ELR (cell line): ENCODE data around the gene EVPLL.
"Not testable (repeated sequence)": the region's sequence is repeated elsewhere in the genome, so short reads cannot be mapped to it uniquely, and the experiment has no call there.

ENCODE experiments used
- DNase-seq: peaks from one replicate; pipeline ENCODE4 v3.0.0-alpha.2; 2015; ENCODE audit warnings: low read depth

The EVPLL gene

GRCh38 chr17:18377437-18378204, at the start of gene EVPLL:
EVPLL (plus strand) TSS chr17:18377778; CDS start chr17:18380938, 3,160 bp downstream.
- DNase-seq = no peak

DNA sequence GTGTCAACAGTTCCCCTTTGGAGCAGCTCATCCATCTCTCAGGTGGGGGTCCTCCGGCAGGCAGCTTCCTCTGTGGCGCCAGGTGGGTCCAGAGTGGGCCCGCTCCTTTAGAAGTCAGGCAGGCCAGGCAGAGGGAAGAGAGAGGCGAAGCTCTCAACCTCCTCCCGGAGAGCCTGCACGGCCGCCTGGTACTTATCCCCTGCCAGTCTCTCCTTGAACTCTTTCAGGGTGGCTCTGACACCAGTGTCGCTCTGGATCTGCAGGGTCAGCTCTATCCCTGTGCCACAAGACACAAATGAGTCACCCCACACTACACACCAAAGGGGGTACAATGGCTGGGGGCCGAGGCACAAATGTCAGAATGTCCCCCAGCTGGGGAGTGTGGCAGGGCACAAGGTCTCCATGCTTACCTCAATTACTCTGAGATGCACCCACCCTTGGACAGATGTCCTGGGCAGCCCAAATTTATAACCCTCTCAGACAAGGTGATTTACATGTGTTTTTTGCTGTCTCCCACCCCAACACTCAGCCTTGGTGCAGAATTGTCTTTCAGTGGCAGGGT, 48.9 kb upstream of the EVPLL start:
- no peak for DNase-seq

DNA sequence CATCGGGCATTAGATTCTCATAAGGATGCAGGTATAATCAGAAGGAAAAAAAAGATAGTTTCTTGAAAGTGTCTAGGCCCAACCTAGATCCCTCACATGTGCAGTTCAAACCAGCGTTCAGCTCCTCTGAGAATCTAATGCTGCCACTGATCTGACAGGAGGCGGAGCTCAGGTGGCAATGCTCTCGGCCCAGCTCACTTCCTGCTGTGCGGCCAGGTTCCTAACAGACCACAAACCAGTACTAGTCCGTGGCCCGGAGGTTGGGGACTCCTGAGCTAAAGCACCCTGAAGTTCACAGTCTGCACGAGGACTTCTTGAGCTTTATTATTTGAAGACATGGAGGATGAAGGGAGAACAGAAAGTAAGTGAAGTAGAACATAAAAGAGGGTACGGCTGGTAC, 45.7 kb upstream of the EVPLL start:
- no peak for DNase-seq

DNA sequence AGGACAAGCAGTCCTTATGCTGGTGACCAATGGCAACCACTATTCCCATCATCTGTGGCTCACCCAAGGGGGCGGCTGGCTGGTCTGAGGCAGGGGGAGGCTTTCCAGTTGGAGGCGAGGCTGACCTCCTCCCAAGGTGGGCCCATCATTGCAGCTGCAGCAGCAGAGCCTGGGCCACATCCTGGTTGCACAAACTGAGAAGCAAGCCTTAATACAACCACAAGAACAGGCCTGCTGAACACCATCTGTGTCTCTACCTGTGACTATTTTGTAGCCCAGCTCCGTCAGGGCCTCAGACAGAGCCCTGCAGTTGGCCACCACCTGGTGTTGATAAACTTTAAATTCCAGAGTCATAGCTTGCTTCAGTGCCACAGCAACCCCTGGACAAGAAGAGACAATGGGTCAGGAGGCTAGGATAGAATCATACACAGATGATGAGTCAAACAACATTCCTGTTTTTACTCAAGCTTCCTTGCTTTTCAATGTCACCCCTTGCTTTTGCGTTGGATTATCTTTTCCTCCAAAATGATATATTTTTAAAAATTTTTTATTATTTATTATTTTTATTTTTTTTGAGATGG, 44.6 kb upstream of the EVPLL start:
- peak; percentile 30 for DNase-seq

DNA sequence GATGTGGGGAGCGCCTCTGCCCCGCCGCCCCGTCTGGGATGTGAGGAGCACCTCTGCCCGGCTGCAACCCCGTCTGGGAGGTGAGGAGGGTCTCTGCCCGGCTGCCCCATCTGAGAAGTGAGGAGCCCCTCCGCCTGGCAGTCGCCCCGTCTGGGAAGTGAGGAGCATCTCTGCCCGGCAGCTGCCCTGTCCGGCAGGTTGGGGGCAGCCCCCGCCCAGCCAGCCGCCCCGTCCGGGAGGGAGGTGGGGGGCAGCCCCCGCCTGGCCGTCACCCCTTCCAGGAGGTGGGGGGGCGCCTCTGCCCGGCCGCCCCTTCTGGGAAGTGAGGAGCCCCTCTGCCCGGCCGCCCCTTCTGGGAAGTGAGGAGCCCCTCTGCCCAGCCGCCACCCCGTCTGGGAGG, 39.4 kb upstream of the EVPLL start:
- not testable (repeated sequence) for DNase-seq

DNA sequence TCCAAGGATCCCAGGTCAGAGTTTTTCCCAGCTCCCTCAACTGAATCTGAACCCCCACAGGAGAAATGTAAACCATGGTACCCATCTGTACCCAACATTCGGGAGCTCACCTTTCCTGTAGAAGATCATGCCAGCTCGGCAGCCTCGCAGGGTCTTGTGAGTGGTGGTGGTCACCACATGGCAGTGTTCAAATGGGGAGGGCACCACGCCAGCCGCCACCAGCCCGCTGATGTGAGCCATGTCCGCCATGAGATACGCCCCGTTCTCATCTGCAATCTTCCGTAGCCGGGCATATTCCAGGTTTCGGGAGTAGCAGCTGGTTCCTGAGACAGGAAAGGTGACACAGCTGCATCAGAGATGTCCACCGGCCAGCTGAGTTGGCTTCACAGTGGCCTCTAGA, 37.6 kb upstream of the EVPLL start:
- no peak for DNase-seq

- no peak for DNase-seq
These were observed 33.6 kb upstream of the EVPLL start for GRCh38 chr17:18344021-18344420.

GRCh38 chr17:18353541-18353940, 24.0 kb upstream of the EVPLL start:
- DNase-seq = no peak

DNA sequence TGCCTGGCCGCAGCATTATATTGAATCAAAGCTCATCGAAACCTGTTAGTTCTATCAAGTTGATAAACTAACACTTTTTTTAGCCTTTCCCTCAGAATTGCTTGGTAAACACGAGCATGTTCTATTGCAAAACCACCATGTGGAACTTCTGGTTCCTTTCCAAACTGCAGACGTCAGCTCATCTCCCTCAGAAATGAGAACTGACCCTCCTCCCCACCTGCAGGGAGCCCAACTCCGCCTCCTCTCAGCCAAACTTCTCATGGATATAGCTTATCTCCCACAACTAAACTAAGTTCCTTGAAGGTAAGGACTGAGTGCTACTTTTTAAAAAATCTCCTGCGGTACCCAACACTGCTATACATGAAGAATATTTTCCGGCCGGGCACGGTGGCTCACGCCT, 21.0 kb upstream of the EVPLL start:
- DNase-seq = no peak

DNA sequence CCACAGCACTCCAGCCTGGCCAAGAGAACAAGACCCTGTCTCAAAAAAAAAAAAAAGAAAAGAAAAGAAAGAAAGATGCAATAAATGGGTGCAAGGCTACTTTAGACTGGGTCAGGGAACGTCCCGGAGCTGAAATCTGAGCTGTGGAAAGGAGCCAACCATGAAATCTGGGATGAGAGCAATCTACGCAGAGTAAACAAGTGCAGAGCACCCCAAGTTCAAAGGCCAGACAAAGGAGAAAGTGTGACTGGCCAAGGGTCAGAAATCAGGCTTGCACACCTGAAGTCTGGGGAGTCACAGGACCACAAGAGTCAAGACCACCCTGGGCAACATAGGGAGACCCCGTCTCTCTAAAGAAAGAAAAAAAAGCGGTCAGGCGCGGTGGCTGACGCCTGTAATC, 17.1 kb upstream of the EVPLL start:
- DNase-seq = no peak

- DNase-seq = no peak
These were observed 15.5 kb upstream of the EVPLL start for GRCh38 chr17:18361837-18362697.

- peak; percentile 42 for DNase-seq
These were observed 14.9 kb upstream of the EVPLL start for GRCh38 chr17:18362698-18363100.

DNA sequence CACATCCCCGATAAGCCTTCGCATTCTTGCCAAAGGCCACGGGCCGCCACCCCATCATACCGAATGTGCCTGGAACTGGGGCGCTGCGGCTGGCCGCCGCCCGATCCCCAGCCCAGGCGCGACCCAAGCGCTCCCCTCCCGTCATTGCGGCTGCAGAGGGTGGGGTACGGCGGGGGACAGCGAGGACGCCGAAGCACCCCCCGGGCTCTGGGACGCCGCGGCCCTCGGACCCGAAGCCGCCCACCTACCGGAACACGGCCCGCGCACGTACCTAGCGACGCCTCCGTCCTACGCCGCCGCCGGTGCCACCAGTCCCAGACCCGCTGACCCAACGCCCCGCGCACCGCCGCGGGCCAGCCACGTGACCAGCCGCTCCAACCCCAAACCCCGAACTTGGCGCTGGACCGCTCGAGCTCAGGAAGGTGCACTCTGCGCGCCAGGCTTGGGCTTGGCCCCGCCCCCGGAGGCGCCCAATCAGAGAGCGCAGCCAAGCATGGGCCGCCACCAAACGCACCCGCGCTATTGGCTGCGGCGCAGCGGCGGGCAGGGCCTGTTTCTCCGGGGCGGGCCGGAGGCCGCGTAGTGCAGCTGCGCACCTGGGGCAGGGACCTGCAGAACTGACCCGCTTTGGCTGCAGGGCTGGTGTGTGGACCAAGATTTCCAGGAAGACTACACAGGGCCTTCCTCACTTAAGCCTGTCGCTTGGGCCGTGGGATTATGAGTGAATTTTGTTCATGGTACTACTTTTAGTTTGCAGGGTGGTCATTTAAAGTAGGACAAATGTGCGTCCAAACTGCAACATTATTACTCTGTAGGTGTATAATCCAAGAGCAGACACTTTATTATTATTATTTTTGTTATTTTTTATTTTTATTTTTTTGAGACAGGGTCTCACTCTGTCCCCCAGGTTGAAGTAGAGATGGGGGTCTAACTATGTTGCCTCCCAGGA, 14.2 kb upstream of the EVPLL start, which contains the start of gene SHMT1:
Gene SHMT1, minus strand, starts transcription at position 450 of the 949 bp plus-strand sequence. CDS start 7,569 bp downstream, outside the sequence.
- peak; percentile 93 for DNase-seq

DNA sequence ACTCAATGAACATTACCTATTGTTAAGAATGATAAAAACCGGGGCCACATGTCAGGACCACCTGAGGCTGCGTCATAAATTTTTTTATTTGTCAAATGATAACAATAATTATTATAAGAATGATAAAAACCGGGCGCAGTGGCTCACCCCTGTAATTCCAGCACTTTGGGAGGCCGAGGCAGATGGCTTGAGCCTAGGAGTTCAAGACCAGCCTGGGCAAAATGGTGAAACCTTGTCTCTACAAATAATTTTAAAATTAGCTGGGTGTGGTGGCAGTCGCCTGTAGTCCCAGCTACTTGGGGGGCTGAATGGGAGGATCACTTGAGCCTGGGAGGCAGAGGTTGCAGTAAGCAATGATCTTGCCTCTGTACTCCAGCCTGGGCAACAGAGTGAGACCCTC, 13.4 kb upstream of the EVPLL start:
- no peak for DNase-seq

- peak; percentile 45 for DNase-seq
These were observed 8.6 kb upstream of the EVPLL start for GRCh38 chr17:18368946-18369345.

DNA sequence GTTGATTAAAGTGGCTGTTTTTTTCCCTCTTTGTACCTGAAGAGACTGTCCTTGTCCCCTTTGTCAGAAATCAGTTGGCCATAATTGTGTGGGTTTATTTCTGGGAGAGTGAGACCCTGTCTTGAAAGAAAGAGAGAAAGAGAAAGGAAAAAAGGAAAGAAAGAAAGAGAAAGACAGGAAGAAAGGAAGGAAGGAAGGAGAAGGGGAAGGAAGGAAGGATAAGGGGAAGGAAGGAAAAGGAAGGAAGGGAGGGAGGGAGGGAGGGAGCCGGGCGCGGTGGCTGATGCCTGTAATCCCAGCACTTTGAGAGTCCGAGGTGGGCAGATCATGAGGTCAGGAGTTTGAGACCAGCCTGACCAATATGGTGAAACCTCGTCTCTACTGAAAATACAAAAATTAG, 6.8 kb upstream of the EVPLL start:
- no peak for DNase-seq

DNA sequence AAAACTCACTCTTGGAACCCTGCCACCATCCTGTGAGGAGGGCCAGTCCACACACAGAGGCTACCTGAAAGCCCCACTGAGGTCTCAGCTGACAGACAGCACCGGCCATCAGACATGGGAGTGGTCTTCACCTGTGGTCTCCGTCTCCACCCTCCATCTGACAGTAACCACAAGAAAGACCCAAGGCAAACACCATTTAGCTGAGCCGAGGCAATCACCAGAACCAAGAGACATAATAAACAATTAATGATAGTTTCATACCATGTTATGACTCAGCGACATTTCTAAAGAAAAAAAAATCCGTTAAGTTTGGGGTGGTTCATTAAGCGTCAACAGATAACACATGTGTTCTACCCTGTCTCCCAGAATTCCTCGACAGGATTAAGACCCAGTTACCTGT, 6.1 kb upstream of the EVPLL start:
- no peak for DNase-seq

DNA sequence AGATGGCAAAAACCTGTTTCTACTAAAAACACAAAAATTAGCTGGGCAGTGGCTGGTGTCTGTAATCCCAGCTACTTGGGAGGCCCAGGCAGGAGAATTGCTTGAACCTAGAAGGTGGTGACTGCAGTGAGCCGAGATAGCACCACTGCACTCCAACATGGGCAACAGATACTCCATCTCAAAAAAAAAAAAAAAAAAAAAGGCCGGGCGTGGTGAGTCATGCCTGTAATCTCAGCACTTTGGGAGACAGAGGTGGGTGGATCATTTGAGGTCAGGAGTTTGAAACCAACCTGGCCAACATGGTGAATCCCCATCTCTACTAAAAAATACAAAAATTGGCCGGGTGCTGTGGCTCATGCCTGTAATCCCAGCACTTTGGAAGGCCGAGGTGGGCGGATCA, 4.4 kb upstream of the EVPLL start:
- DNase-seq = not testable (repeated sequence)

DNA sequence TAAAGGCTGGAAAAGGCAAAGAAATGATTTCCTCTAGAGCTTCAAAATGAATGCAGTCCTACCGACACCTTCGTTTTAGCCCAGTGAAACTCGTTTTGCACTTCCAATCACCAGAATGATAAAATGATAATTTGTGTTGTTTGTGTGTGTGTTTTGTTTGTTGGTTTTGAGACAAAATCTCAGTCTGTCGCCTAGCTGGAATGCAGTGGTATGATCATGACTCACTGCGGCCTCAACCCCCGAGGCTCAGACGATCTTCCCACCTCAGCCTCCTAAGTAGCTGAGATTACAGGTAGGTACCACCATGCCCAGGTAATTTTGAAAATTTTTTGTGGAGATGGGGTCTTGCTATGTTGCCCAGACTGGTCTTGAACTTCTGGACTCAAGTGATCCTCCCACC, 3.4 kb upstream of the EVPLL start:
- no peak for DNase-seq

GRCh38 chr17:18378205-18378505, 577 bp downstream of the EVPLL start:
- no peak for DNase-seq

GRCh38 chr17:18378614-18379013, 1.0 kb downstream of the EVPLL start:
- not testable (repeated sequence) for DNase-seq
